Thyroid gland (tissue), 4 donors: ENCODE results near the gene DLG2.

Experiments used
- CTCF ChIP-seq, 6 experiments: fragments of 200-600 bp in 3 of 6; fragments of 450-650 bp in 3 of 6; sonication (generic) in 3 of 6; IDR thresholded peaks; one replicate each; pipeline ENCODE4 v1.5.1; 2016 to 2019; ENCODE audit warnings: antibody characterized with exemption in 6 of 6, mild to moderate bottlenecking in 2 of 6, inconsistent platforms in 1 of 6, moderate library complexity in 1 of 6
- POLR2A ChIP-seq, 2 donors: fragments of 450-650 bp; IDR thresholded peaks; one replicate each; pipeline ENCODE4 v1.6.1; 2017; ENCODE audit warnings: antibody characterized with exemption in 2 of 2, mild to moderate bottlenecking in 2 of 2, moderate library complexity in 1 of 2

DNA sequence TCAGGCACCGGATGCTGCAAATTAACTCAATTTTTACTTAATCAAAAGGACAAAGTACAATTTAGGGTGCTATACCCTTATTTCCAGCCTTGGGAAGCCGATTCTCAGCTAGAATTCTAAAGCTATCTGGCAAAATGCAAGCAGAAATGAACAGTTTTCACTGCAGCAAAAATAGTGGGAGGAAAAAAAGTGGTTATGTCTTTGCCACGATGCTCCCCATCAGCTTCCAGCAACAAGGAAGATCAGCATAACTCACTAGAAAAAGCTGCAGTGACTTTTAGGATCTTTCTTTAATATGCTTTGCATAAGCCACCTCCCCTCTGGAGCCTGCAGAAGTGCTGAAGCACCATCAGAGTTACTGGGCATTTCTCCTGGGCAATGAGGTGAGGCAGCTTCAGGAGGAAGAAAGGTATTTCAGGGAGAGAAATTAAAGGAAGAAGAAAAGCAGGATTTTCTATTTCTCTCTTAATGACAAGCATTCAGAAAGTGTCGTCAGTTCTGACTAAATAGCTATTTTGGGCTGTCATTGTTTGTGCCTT lies 702.9 kb downstream of the DLG2 start:
- TF ChIP-seq CTCF (IDR thresholded peaks at IDR 0.05) (no peak), POLR2A (IDR thresholded peaks at IDR 0.05) (no peak)
